Stimulated activated CD8-positive, alpha-beta memory T cell treated with anti-CD3 and anti-CD28 coated beads, Interleukin-7, amount 100 ng/mL, for 1 hour (primary cell): ENCODE results near the gene GZMM.
"Not testable (repeated sequence)": the region's sequence is repeated elsewhere in the genome, so short reads cannot be mapped to it uniquely, and the experiment has no call there.

Experiments
- DNase-seq, 2 donors: peaks; one replicate each; pipeline ENCODE4 v3.0.0-alpha.2; 2020; ENCODE audit warnings: low read depth in 2 of 2

The GZMM gene

GRCh38 chr19:583198-583967, 39.5 kb downstream of the GZMM start:
- no peak for DNase-seq

- DNase-seq, result no peak
These were observed 40.1 kb downstream of the GZMM start for GRCh38 chr19:583968-584239.

- peak in 1 of 2 donors; percentile 51 for DNase-seq
These were observed 40.6 kb downstream of the GZMM start for GRCh38 chr19:584240-585001.

- not testable (repeated sequence) for DNase-seq
These were observed 41.3 kb downstream of the GZMM start for GRCh38 chr19:585146-585545.

- DNase-seq, result no peak
These were observed 41.8 kb downstream of the GZMM start for GRCh38 chr19:585551-586110.

GRCh38 chr19:588093-588740, 44.4 kb downstream of the GZMM start:
- peak in 1 of 2 donors; percentile 34 for DNase-seq

- no peak for DNase-seq
These were observed 45.2 kb downstream of the GZMM start for GRCh38 chr19:588741-589692.

- DNase-seq, result no peak
These were observed 46.0 kb downstream of the GZMM start, which contains the start of gene HCN2 for GRCh38 chr19:589693-590395. Gene HCN2 (plus strand): TSS chr19:589881. CDS start chr19:589946, 65 bp downstream.

- DNase-seq, result no peak
These were observed 46.5 kb downstream of the GZMM start for GRCh38 chr19:590396-590745.

- DNase-seq, result no peak
These were observed 46.9 kb downstream of the GZMM start for GRCh38 chr19:590750-591098.

GRCh38 chr19:591099-591958, 47.5 kb downstream of the GZMM start:
- DNase-seq, result no peak

- no peak for DNase-seq
These were observed 48.2 kb downstream of the GZMM start for GRCh38 chr19:592101-592500.

- DNase-seq, result no peak
These were observed 49.2 kb downstream of the GZMM start for GRCh38 chr19:593055-593454.

- no peak for DNase-seq
These were observed 49.7 kb downstream of the GZMM start for GRCh38 chr19:593505-593904.

- no peak for DNase-seq
These were observed 50.5 kb downstream of the GZMM start for GRCh38 chr19:594265-594870.

- DNase-seq, result no peak
These were observed 51.7 kb downstream of the GZMM start for GRCh38 chr19:595326-596262.

- DNase-seq, result no peak
These were observed 52.4 kb downstream of the GZMM start for GRCh38 chr19:596263-596655.
